Measurements from ENCODE around the gene CTXN1. TPM values are rescaled to one million over a fixed set of nuclear protein-coding genes. Genes with fewer than 3 reads are reported as not detected.

CTXN1 gene
- polyA plus RNA-seq, 10 donors, result 0.85 to 3.4 (median 2.5) TPM

DNA sequence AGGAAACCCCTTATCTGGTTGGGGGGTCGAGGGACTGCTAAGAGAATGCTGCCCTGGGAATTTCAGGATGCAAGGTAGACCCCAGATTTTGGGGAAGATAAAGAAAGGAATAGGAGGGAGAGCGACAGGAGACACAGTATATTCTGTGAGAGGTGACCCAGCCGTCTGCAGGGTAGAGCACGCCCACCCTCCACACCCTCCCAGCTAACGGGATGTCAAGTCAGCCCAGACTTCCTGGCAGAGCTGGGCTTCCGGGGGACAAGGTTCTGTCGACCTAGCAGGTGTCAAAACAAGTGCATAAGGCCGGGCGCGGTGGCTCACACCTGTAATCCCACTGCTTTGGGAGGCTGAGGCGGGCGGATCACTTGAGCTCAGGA lies 51.0 kb downstream of the CTXN1 start:
- DNase-seq, result no peak

Other genes with a start within 250 kb of the CTXN1 start
- gene MCEMP1, start 249.0 kb downstream of the CTXN1 start, polyA plus RNA-seq (ENCODE audit: insufficient read length in 10 of 10), result under 1 TPM in 6 of 10 donors, not detected in 4; 0.10 to 0.38 (median 0.28) TPM
- gene TRAPPC5, start 245.3 kb downstream of the CTXN1 start, polyA plus RNA-seq (ENCODE audit: insufficient read length in 10 of 10), result 10 to 100 TPM; 26.0 to 45.4 (median 32.8) TPM
- under 1 TPM in 9 of 10 donors, not detected in 1; 0.22 to 0.97 (median 0.48) TPM for gene FCER2, start 224.0 kb downstream of the CTXN1 start, polyA plus RNA-seq (ENCODE audit: insufficient read length in 10 of 10)
- gene CLEC4G, start 194.0 kb downstream of the CTXN1 start, polyA plus RNA-seq (ENCODE audit: insufficient read length in 10 of 10), result under 1 TPM in 4 of 10 donors, not detected in 6; 0.17 to 0.29 (median 0.24) TPM
- 1 to 10 TPM; 2.2 to 4.5 (median 3.7) TPM for gene CD209, start 178.6 kb downstream of the CTXN1 start, polyA plus RNA-seq (ENCODE audit: insufficient read length in 10 of 10)
- gene CLEC4M, start 162.9 kb downstream of the CTXN1 start, polyA plus RNA-seq (ENCODE audit: insufficient read length in 10 of 10), result under 1 TPM in 7 of 10 donors, not detected in 3; 0.11 to 0.56 (median 0.26) TPM
- 10 to 100 TPM; 11.1 to 14.8 (median 13.3) TPM for gene EVI5L, start 95.9 kb downstream of the CTXN1 start, polyA plus RNA-seq (ENCODE audit: insufficient read length in 10 of 10)
- under 1 TPM; 0.07 to 0.49 (median 0.30) TPM for gene PRR36, start 51.7 kb downstream of the CTXN1 start, polyA plus RNA-seq (ENCODE audit: insufficient read length in 10 of 10)
- gene LRRC8E, start 37.6 kb downstream of the CTXN1 start, polyA plus RNA-seq (ENCODE audit: insufficient read length in 10 of 10), result under 1 TPM in 7 of 10 donors, not detected in 3; 0.11 to 0.61 (median 0.27) TPM
- gene MAP2K7, start 22.3 kb downstream of the CTXN1 start, polyA plus RNA-seq (ENCODE audit: insufficient read length in 10 of 10), result 10 to 100 TPM; 14.9 to 24.6 (median 20.6) TPM
- under 1 TPM in 5 of 10 donors, not detected in 5; 0.23 to 0.52 (median 0.46) TPM for gene TGFBR3L, start 11.3 kb downstream of the CTXN1 start, polyA plus RNA-seq (ENCODE audit: insufficient read length in 10 of 10)
- 10 to 100 TPM; 11.0 to 20.7 (median 15.7) TPM for gene SNAPC2, start 5.8 kb downstream of the CTXN1 start, polyA plus RNA-seq (ENCODE audit: insufficient read length in 10 of 10)
- gene TIMM44, start 17.5 kb upstream of the CTXN1 start, polyA plus RNA-seq (ENCODE audit: insufficient read length in 10 of 10), result 10 to 100 TPM; 34.7 to 49.3 (median 45.3) TPM
- 10 to 100 TPM; 48.9 to 67.5 (median 53.6) TPM for gene ELAVL1, start 79.5 kb upstream of the CTXN1 start, polyA plus RNA-seq (ENCODE audit: insufficient read length in 10 of 10)
- gene CCL25, start 126.6 kb upstream of the CTXN1 start, polyA plus RNA-seq (ENCODE audit: insufficient read length in 10 of 10), result under 1 TPM in 4 of 10 donors, not detected in 6; 0.18 to 0.33 (median 0.27) TPM
- 10 to 100 TPM in 5 of 10 donors, 1 to 10 TPM in 5; 5.9 to 17.6 (median 9.7) TPM for gene FBN3, start 223.5 kb upstream of the CTXN1 start, polyA plus RNA-seq (ENCODE audit: insufficient read length in 10 of 10)

Data from muscle of back (tissue), 11 donors.